SK-N-MC (cell line): ENCODE measurements around the gene HDAC4.

ENCODE experiments used
- DNase-seq: peaks from one replicate; pipeline ENCODE4 v3.0.0-alpha.2; 2011; ENCODE audit warnings: low read depth, low spot score
- H3K27ac ChIP-seq: fragments of 200-600 bp; sonication (generic); 2 replicates; pipeline ENCODE4 v1.5.1; 2016; ENCODE audit warnings: mixed run types
- H3K36me3 ChIP-seq: fragments of 200-600 bp; sonication (generic); 2 replicates; pipeline ENCODE4 v1.6.1; 2017; ENCODE audit warnings: antibody characterized with exemption, low read length, mixed read lengths; ENCODE audit not compliant: insufficient read depth
- H3K4me3 ChIP-seq: fragments of 200-600 bp; sonication (generic); 2 replicates; pipeline ENCODE4 v1.5.1; 2016
- H3K9ac ChIP-seq: fragments of 200-600 bp; sonication (generic); 2 replicates; pipeline ENCODE4 v1.8.0; 2017; ENCODE audit warnings: mixed run types, mixed read lengths; ENCODE audit not compliant: insufficient read length
- H3K9me3 ChIP-seq: fragments of 200-600 bp; sonication (generic); 2 replicates; pipeline ENCODE4 v1.6.1; 2017; ENCODE audit warnings: low read depth, mild to moderate bottlenecking, antibody characterized with exemption, low read length, moderate library complexity, mixed read lengths
- EZH2 ChIP-seq: fragments of 200-600 bp; sonication (generic); IDR thresholded peaks from one replicate; pipeline ENCODE4 v1.6.1; 2017; ENCODE audit warnings: antibody characterized with exemption
- FOXP2 ChIP-seq: optimal IDR thresholded peaks from 2 replicates; pipeline ENCODE3; 2011; ENCODE audit warnings: mild to moderate bottlenecking, moderate library complexity; ENCODE audit not compliant: insufficient read depth; ENCODE audit errors: extremely low read length, control extremely low read depth
- POLR2AphosphoS5 ChIP-seq: IDR thresholded peaks from 2 replicates; pipeline ENCODE4 v1.6.1; 2012; ENCODE audit warnings: mild to moderate bottlenecking, low read depth, low read length, borderline replicate concordance

The HDAC4 gene

GRCh38 chr2:239027391-239028252 lies 373.2 kb downstream of the HDAC4 start:
- H3K9ac ChIP-seq: no peak overlapping the region
- H3K27ac ChIP-seq: no peak overlapping the region
- TF ChIP-seq FOXP2 (no peak), EZH2 (no peak), POLR2AphosphoS5 (no peak)
- H3K36me3 ChIP-seq: no peaks in the 10 kb centered on the region
- no peaks in the 10 kb centered on the region for H3K9me3 ChIP-seq
- no peak for DNase-seq
- no peak overlapping the region for H3K4me3 ChIP-seq

GRCh38 chr2:239026711-239027361 lies 374.0 kb downstream of the HDAC4 start:
- H3K27ac ChIP-seq: no peak overlapping the region
- no peaks in the 10 kb centered on the region for H3K9me3 ChIP-seq
- no peak for TF ChIP-seq EZH2
- no peak for TF ChIP-seq FOXP2
- TF ChIP-seq POLR2AphosphoS5: no peak
- DNase-seq: no peak
- H3K4me3 ChIP-seq: no peak overlapping the region
- no peak overlapping the region for H3K9ac ChIP-seq
- no peaks in the 10 kb centered on the region for H3K36me3 ChIP-seq

GRCh38 chr2:239025951-239026461 lies 374.8 kb downstream of the HDAC4 start:
- Histone ChIP-seq H3K36me3 (no peaks in the 10 kb centered on the region), H3K27ac (no peak overlapping the region), H3K9ac (no peak overlapping the region), H3K9me3 (no peaks in the 10 kb centered on the region), H3K4me3 (no peak overlapping the region)
- TF ChIP-seq POLR2AphosphoS5: no peak
- no peak for TF ChIP-seq EZH2
- no peak for TF ChIP-seq FOXP2
- DNase-seq: no peak

GRCh38 chr2:239025096-239025801 lies 375.6 kb downstream of the HDAC4 start:
- H3K4me3 ChIP-seq: no peak overlapping the region
- no peak for DNase-seq
- H3K9ac ChIP-seq: no peak overlapping the region
- no peaks in the 10 kb centered on the region for H3K9me3 ChIP-seq
- TF ChIP-seq POLR2AphosphoS5 (no peak), FOXP2 (no peak), EZH2 (no peak)
- H3K36me3 ChIP-seq: no peaks in the 10 kb centered on the region
- H3K27ac ChIP-seq: no peak overlapping the region

GRCh38 chr2:239024226-239024625 lies 376.6 kb downstream of the HDAC4 start:
- Histone ChIP-seq H3K36me3 (no peaks in the 10 kb centered on the region), H3K9ac (no peak overlapping the region), H3K4me3 (no peak overlapping the region), H3K27ac (no peak overlapping the region), H3K9me3 (no peaks in the 10 kb centered on the region)
- DNase-seq: no peak
- no peak for TF ChIP-seq FOXP2
- no peak for TF ChIP-seq EZH2
- no peak for TF ChIP-seq POLR2AphosphoS5

GRCh38 chr2:239022437-239023260 lies 378.2 kb downstream of the HDAC4 start:
- H3K9me3 ChIP-seq: no peaks in the 10 kb centered on the region
- H3K36me3 ChIP-seq: no peaks in the 10 kb centered on the region
- no peak for TF ChIP-seq FOXP2
- TF ChIP-seq POLR2AphosphoS5: no peak
- TF ChIP-seq EZH2: no peak
- no peak overlapping the region for H3K4me3 ChIP-seq
- no peak overlapping the region for H3K27ac ChIP-seq
- H3K9ac ChIP-seq: no peak overlapping the region
- DNase-seq: no peak

- H3K36me3 ChIP-seq: no peaks in the 10 kb centered on the region
- no peak overlapping the region for H3K4me3 ChIP-seq
- DNase-seq: no peak
- no peak overlapping the region for H3K9ac ChIP-seq
- TF ChIP-seq FOXP2 (no peak), POLR2AphosphoS5 (no peak), EZH2 (no peak)
- H3K27ac ChIP-seq: no peak overlapping the region
- H3K9me3 ChIP-seq: no peaks in the 10 kb centered on the region
These were observed 379.0 kb downstream of the HDAC4 start for GRCh38 chr2:239021651-239022436.
